Liver (tissue), 9 donors: ENCODE data around the gene JCAD. TPM values are rescaled to one million over a fixed set of nuclear protein-coding genes. Genes with fewer than 3 reads are reported as not detected.

Source experiments
- DNase-seq: peaks from one replicate; pipeline ENCODE4 v3.0.0-alpha.2; 2017; ENCODE audit warnings: low spot score
- H3K27ac ChIP-seq, 2 donors: one replicate each; pipeline ENCODE4 v1.7.0; 2013; ENCODE audit warnings: inconsistent platforms in 2 of 2, low read length in 2 of 2, control low read depth in 1 of 2, low read depth in 1 of 2, mild to moderate bottlenecking in 1 of 2
- H3K27me3 ChIP-seq, 4 donors: one replicate each; pipeline versions ENCODE4 v1.6.1 to v1.7.0; 2013; ENCODE audit warnings: low read length in 3 of 4, inconsistent platforms in 1 of 4, mild to moderate bottlenecking in 1 of 4, moderate library complexity in 1 of 4; ENCODE audit not compliant: control insufficient read depth in 4 of 4, insufficient read depth in 4 of 4
- H3K36me3 ChIP-seq, 4 donors: one replicate each; pipeline versions ENCODE4 v1.6.1 to v1.7.0; 2013; ENCODE audit warnings: low read length in 3 of 4, mild to moderate bottlenecking in 3 of 4, low read depth in 1 of 4, moderate library complexity in 1 of 4; ENCODE audit not compliant: control insufficient read depth in 4 of 4, insufficient read depth in 3 of 4
- H3K4me1 ChIP-seq, 4 donors: one replicate each; pipeline versions ENCODE4 v1.6.1 to v1.7.0; 2013; ENCODE audit warnings: low read length in 3 of 4, mild to moderate bottlenecking in 3 of 4, moderate library complexity in 1 of 4; ENCODE audit not compliant: control insufficient read depth in 4 of 4, insufficient read depth in 4 of 4
- H3K4me3 ChIP-seq, 3 donors: one replicate each; pipeline versions ENCODE4 v1.6.1 to v1.7.0; 2013; ENCODE audit warnings: low read length in 3 of 3, control low read depth in 1 of 3, low read depth in 1 of 3, mild to moderate bottlenecking in 1 of 3
- H3K9ac ChIP-seq, 2 donors: one replicate each; pipeline ENCODE4 v1.7.0; 2013; ENCODE audit warnings: low read length in 2 of 2, mild to moderate bottlenecking in 2 of 2, moderate library complexity in 2 of 2, control low read depth in 1 of 2, low read depth in 1 of 2
- H3K9me3 ChIP-seq, 4 donors: one replicate each; pipeline versions ENCODE4 v1.6.1 to v1.7.0; 2013; ENCODE audit warnings: low read length in 3 of 4; ENCODE audit not compliant: control insufficient read depth in 4 of 4
- EGR1 ChIP-seq, 2 donors: IDR thresholded peaks; 2 replicates each; pipeline ENCODE4 v1.6.1; 2016 to 2018; ENCODE audit warnings: antibody characterized with exemption in 2 of 2, low read depth in 2 of 2
- FOXA1 ChIP-seq: IDR thresholded peaks from 2 replicates; pipeline ENCODE4 v1.6.1; 2016; ENCODE audit warnings: antibody characterized with exemption
- FOXA2 ChIP-seq: IDR thresholded peaks from 2 replicates; pipeline ENCODE4 v1.6.1; 2016; ENCODE audit warnings: antibody characterized with exemption
- GABPA ChIP-seq, 2 donors: IDR thresholded peaks in 1 of 2; conservative IDR thresholded peaks in 1 of 2; 2 replicates each; pipeline ENCODE4 v1.6.1; 2016; ENCODE audit warnings: antibody characterized with exemption in 2 of 2, mild to moderate bottlenecking in 1 of 2, moderate library complexity in 1 of 2
- HNF4A ChIP-seq, 2 donors: conservative IDR thresholded peaks; 2 replicates each; pipeline ENCODE4 v1.6.1; 2016; ENCODE audit warnings: antibody characterized with exemption in 2 of 2, mild to moderate bottlenecking in 2 of 2
- HNF4G ChIP-seq: IDR thresholded peaks from 2 replicates; pipeline ENCODE4 v1.6.1; 2016; ENCODE audit warnings: antibody characterized with exemption
- JUND ChIP-seq, 2 donors: IDR thresholded peaks; 2 replicates each; pipeline ENCODE4 v1.6.1; 2016; ENCODE audit warnings: antibody characterized with exemption in 2 of 2
- NR2F2 ChIP-seq: IDR thresholded peaks from 2 replicates; pipeline ENCODE4 v1.6.1; 2016; ENCODE audit warnings: antibody characterized with exemption
- RAD21 ChIP-seq, 2 donors: IDR thresholded peaks; 2 replicates each; pipeline ENCODE4 v1.6.1; 2016; ENCODE audit warnings: antibody characterized with exemption in 2 of 2, mild to moderate bottlenecking in 2 of 2
- RXRA ChIP-seq, 2 donors: IDR thresholded peaks; 2 replicates each; pipeline ENCODE4 v1.6.1; 2017 to 2018; ENCODE audit warnings: antibody characterized with exemption in 2 of 2, mild to moderate bottlenecking in 1 of 2
- SP1 ChIP-seq: IDR thresholded peaks from 2 replicates; pipeline ENCODE4 v1.6.1; 2018; ENCODE audit warnings: antibody characterized with exemption, mild to moderate bottlenecking
- TAF1 ChIP-seq: conservative IDR thresholded peaks from 2 replicates; pipeline ENCODE4 v1.6.1; 2016; ENCODE audit warnings: antibody characterized with exemption, mild to moderate bottlenecking
- YY1 ChIP-seq: IDR thresholded peaks from 2 replicates; pipeline ENCODE4 v1.6.1; 2016; ENCODE audit warnings: antibody characterized with exemption, mild to moderate bottlenecking
- WGBS: extraction: QIAGEN DNeasy Blood & Tissue Kit; methylation state at CpG from one replicate; pipeline ENCODE4 v1.1.7; 2013; 5-methylcytosine and 5-hydroxymethylcytosine counted together
- polyA plus RNA-seq, 2 donors: library from polyadenylated mRNA; stranded (reverse) in 1 of 2; unstranded in 1 of 2; fragments of 200-250 nt in 1 of 2; fragments of >200 nt in 1 of 2; fragmentation: Nextera tagmentation in 1 of 2; extraction: Ambion mirVana in 1 of 2; gene quantifications; one replicate each; pipeline versions ENCODE4 v1.2.1 to v1.2.3, GENCODE V29; 2013 to 2015
- total RNA-seq, 2 donors: library from RNA; depleted of rRNA; stranded (reverse); fragments of >200 nt; gene quantifications; one replicate each; pipeline ENCODE4 v1.2.3, GENCODE V29; 2014
- TF ChIP-seq, protein P1 (sequence below): IDR thresholded peaks from 2 replicates; pipeline ENCODE4 v1.6.1; 2016; ENCODE audit warnings: antibody characterized with exemption
- TF ChIP-seq, protein P2 (sequence below): IDR thresholded peaks from 2 replicates; pipeline ENCODE4 v1.6.1; 2016; ENCODE audit warnings: antibody characterized with exemption
- TF ChIP-seq, protein P3 (sequence below): IDR thresholded peaks from 2 replicates; pipeline ENCODE4 v1.6.1; 2016; ENCODE audit warnings: antibody characterized with exemption
- TF ChIP-seq, protein P4 (sequence below): fragments of 150-350 bp; IDR thresholded peaks from 2 replicates; pipeline ENCODE4 v1.5.1; 2017; ENCODE audit warnings: improper control_type of control experiment, low read depth, low read length; ENCODE audit not compliant: missing input control
- TF ChIP-seq, protein P5 (sequence below): IDR thresholded peaks from 2 replicates; pipeline ENCODE4 v1.6.1; 2016; ENCODE audit warnings: antibody characterized with exemption, mild to moderate bottlenecking
- donor health status: healthy.
- donor health status: healthy.
- donor health status: healthy.
- donor health status: healthy.
- donor health status: healthy.

Gene JCAD
- total and polyA plus RNA-seq, 4 donors: 0.77 to 3.2 (median 1.1) TPM

GRCh38 chr10:30002426-30003266 is 56.7 kb downstream of the JCAD start:
- peaks cover 6 to 42% (median 31%) of the 10 kb centered on the region in 4 donors for H3K4me1 ChIP-seq
- H3K4me3 ChIP-seq: no peak overlapping the region
- 38% methylated on average over 16 of the region's 16 CpGs for WGBS
- TF ChIP-seq FOXA2: no peak
- TF ChIP-seq RXRA (IDR thresholded peaks at IDR 0.05): peak; percentile 28 to 59
- peak; percentile 96 to 99 for TF ChIP-seq RAD21 (IDR thresholded peaks at IDR 0.05)
- TF ChIP-seq, protein P1, sequence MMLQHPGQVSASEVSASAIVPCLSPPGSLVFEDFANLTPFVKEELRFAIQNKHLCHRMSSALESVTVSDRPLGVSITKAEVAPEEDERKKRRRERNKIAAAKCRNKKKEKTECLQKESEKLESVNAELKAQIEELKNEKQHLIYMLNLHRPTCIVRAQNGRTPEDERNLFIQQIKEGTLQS: no peak
- TF ChIP-seq EGR1 (IDR thresholded peaks at IDR 0.05; ENCODE audit: low read depth in 2 of 2): no peak
- TF ChIP-seq, protein P2, sequence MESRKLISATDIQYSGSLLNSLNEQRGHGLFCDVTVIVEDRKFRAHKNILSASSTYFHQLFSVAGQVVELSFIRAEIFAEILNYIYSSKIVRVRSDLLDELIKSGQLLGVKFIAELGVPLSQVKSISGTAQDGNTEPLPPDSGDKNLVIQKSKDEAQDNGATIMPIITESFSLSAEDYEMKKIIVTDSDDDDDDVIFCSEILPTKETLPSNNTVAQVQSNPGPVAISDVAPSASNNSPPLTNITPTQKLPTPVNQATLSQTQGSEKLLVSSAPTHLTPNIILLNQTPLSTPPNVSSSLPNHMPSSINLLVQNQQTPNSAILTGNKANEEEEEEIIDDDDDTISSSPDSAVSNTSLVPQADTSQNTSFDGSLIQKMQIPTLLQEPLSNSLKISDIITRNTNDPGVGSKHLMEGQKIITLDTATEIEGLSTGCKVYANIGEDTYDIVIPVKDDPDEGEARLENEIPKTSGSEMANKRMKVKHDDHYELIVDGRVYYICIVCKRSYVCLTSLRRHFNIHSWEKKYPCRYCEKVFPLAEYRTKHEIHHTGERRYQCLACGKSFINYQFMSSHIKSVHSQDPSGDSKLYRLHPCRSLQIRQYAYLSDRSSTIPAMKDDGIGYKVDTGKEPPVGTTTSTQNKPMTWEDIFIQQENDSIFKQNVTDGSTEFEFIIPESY: no peak
- no peak for TF ChIP-seq TAF1
- TF ChIP-seq, protein P3, sequence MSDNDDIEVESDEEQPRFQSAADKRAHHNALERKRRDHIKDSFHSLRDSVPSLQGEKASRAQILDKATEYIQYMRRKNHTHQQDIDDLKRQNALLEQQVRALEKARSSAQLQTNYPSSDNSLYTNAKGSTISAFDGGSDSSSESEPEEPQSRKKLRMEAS: no peak
- TF ChIP-seq, protein P4, sequence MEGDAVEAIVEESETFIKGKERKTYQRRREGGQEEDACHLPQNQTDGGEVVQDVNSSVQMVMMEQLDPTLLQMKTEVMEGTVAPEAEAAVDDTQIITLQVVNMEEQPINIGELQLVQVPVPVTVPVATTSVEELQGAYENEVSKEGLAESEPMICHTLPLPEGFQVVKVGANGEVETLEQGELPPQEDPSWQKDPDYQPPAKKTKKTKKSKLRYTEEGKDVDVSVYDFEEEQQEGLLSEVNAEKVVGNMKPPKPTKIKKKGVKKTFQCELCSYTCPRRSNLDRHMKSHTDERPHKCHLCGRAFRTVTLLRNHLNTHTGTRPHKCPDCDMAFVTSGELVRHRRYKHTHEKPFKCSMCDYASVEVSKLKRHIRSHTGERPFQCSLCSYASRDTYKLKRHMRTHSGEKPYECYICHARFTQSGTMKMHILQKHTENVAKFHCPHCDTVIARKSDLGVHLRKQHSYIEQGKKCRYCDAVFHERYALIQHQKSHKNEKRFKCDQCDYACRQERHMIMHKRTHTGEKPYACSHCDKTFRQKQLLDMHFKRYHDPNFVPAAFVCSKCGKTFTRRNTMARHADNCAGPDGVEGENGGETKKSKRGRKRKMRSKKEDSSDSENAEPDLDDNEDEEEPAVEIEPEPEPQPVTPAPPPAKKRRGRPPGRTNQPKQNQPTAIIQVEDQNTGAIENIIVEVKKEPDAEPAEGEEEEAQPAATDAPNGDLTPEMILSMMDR: peak; percentile 90
- no peak for TF ChIP-seq GABPA (IDR thresholded peaks at IDR 0.05 in 1 of 2, conservative IDR thresholded peaks at IDR 0.05 in 1 of 2)
- TF ChIP-seq YY1: peak; percentile 61
- no peak for TF ChIP-seq JUND (IDR thresholded peaks at IDR 0.05)
- TF ChIP-seq, protein P5, sequence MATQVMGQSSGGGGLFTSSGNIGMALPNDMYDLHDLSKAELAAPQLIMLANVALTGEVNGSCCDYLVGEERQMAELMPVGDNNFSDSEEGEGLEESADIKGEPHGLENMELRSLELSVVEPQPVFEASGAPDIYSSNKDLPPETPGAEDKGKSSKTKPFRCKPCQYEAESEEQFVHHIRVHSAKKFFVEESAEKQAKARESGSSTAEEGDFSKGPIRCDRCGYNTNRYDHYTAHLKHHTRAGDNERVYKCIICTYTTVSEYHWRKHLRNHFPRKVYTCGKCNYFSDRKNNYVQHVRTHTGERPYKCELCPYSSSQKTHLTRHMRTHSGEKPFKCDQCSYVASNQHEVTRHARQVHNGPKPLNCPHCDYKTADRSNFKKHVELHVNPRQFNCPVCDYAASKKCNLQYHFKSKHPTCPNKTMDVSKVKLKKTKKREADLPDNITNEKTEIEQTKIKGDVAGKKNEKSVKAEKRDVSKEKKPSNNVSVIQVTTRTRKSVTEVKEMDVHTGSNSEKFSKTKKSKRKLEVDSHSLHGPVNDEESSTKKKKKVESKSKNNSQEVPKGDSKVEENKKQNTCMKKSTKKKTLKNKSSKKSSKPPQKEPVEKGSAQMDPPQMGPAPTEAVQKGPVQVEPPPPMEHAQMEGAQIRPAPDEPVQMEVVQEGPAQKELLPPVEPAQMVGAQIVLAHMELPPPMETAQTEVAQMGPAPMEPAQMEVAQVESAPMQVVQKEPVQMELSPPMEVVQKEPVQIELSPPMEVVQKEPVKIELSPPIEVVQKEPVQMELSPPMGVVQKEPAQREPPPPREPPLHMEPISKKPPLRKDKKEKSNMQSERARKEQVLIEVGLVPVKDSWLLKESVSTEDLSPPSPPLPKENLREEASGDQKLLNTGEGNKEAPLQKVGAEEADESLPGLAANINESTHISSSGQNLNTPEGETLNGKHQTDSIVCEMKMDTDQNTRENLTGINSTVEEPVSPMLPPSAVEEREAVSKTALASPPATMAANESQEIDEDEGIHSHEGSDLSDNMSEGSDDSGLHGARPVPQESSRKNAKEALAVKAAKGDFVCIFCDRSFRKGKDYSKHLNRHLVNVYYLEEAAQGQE: no peak
- no peak for TF ChIP-seq HNF4G
- peak; percentile 36 for TF ChIP-seq SP1
- peak; percentile 12 for TF ChIP-seq NR2F2
- no peak for TF ChIP-seq FOXA1
- peak; percentile 25 to 59 for TF ChIP-seq HNF4A (conservative IDR thresholded peaks at IDR 0.05)
- no peaks in the 10 kb centered on the region for H3K27me3 ChIP-seq
- no peaks in the 10 kb centered on the region for H3K36me3 ChIP-seq
- DNase-seq: peak; percentile 61
- H3K9me3 ChIP-seq: no peaks in the 10 kb centered on the region
- H3K27ac ChIP-seq: no peak overlapping the region
- H3K9ac ChIP-seq: no peak overlapping the region
